Activated B cell treated with CpG ODN at 0.5 μM for 24 hours (primary cell): ENCODE data around the gene SIPA1L3. TPM values are rescaled to one million over a fixed set of nuclear protein-coding genes. Genes with fewer than 3 reads are reported as not detected.
"Not testable (repeated sequence)": the region's sequence is repeated elsewhere in the genome, so short reads cannot be mapped to it uniquely, and the experiment has no call there.

ENCODE experiments used
- ATAC-seq: fragments of 200-7000 bp; cut with Tn5 transposase; one replicate; pipeline ENCODE4 v1.10.0; 2021; ENCODE audit warnings: low read depth, mild to moderate bottlenecking, moderate library complexity
- CTCF ChIA-PET: fragments of 350-600 bp; sonication (Branson Sonifier 250); formaldehyde crosslinking; loops from one replicate; lab custom pipeline; 2021; ENCODE audit warnings: antibody characterized with exemption; lab: Charles Lee
- POLR2A ChIA-PET: fragments of 350-600 bp; sonication (Branson Sonifier 250); formaldehyde crosslinking; loops from one replicate; lab custom pipeline; 2021; ENCODE audit warnings: antibody characterized with exemption; lab: Charles Lee
- DNase-seq: peaks from one replicate; pipeline ENCODE4 v3.0.0; 2022
- H3K27ac Mint-ChIP-seq: one replicate; pipeline ENCODE4 v1.8.0; 2020; ENCODE audit warnings: mixed read lengths
- H3K27me3 Mint-ChIP-seq: one replicate; pipeline ENCODE4 v1.8.0; 2021; ENCODE audit warnings: mixed read lengths
- H3K36me3 Mint-ChIP-seq: one replicate; pipeline ENCODE4 v1.8.0; 2021; ENCODE audit warnings: low read depth, mixed read lengths
- H3K4me1 Mint-ChIP-seq: one replicate; pipeline ENCODE4 v1.8.0; 2021; ENCODE audit warnings: mixed read lengths
- H3K4me3 Mint-ChIP-seq: one replicate; pipeline ENCODE4 v1.8.0; 2020; ENCODE audit warnings: mild to moderate bottlenecking, mixed read lengths
- H3K9me3 Mint-ChIP-seq: one replicate; pipeline ENCODE4 v1.8.0; 2020; ENCODE audit warnings: mixed read lengths
- intact Hi-C: fragments of 100-400 bp; cut with micrococcal nuclease; formaldehyde crosslinking; loops from one replicate; pipeline ENCODE4 v1.15.1; 2024
- total RNA-seq: library from RNA; stranded (reverse); gene quantifications from 2 replicates; pipeline ENCODE4 v1.2.3, GENCODE V29; 2022
- TF ChIP-seq, protein P1 (sequence below): fragments of 200-600 bp; IDR thresholded peaks from one replicate; pipeline ENCODE4 v1.8.0; 2022; ENCODE audit warnings: antibody characterized with exemption, mild to moderate bottlenecking

Gene SIPA1L3
- total RNA-seq, 1 donor from 2014 or later: 145 TPM

DNA sequence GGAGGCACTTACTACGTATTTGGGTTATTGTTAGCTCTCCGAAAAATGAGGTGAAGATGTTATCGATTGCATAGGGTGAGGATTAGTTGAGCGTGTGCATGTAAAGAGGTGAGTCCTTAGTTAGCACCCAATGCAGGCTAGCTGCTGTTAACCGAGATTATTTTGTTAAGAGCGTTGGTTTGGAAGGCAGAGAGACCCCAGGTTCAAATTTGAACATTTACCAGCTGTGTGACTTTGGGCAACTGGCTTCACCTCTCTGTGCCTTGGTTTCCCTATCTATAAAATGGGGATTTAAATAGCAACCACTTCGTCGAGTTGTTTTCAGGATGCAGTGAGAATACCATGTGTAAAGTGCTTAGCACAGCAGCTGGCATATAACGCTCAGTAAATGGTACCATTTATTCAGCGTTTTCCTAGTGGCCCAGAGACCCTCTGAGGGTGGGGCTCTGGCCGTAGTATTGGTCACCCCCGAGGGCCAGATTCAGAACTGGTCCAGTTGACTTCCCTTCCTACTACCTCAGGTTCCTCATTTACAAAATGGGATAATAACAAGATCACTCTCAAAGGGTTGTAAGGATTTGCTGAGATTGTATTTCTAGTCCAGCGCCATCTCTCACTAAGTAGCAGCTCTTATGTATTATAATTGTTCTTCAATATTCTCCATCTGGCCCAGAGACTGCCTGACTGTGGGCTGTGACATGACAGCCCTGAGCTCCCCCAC is 887 bp downstream of the SIPA1L3 start:
- DNase-seq (no peak), ATAC-seq (no peak)
- POLR2A ChIA-PET: interaction anchor here (0.5 to 8.0 kb wide), 24 partner anchors 12 to 402 kb away, joined by 3 to 126 read pairs (median 8); partner anchors contain the start of genes PPP1R14A and ZNF573
- H3K36me3 Mint-ChIP-seq: peaks cover 25% of the 10 kb centered on the region
- H3K4me3 Mint-ChIP-seq: peak overlapping the region; percentile 86
- H3K27ac Mint-ChIP-seq: peak overlapping the region; percentile 88
- no peaks in the 10 kb centered on the region for H3K27me3 Mint-ChIP-seq
- peaks cover 64% of the 10 kb centered on the region for H3K4me1 Mint-ChIP-seq
- TF ChIP-seq, protein P1, sequence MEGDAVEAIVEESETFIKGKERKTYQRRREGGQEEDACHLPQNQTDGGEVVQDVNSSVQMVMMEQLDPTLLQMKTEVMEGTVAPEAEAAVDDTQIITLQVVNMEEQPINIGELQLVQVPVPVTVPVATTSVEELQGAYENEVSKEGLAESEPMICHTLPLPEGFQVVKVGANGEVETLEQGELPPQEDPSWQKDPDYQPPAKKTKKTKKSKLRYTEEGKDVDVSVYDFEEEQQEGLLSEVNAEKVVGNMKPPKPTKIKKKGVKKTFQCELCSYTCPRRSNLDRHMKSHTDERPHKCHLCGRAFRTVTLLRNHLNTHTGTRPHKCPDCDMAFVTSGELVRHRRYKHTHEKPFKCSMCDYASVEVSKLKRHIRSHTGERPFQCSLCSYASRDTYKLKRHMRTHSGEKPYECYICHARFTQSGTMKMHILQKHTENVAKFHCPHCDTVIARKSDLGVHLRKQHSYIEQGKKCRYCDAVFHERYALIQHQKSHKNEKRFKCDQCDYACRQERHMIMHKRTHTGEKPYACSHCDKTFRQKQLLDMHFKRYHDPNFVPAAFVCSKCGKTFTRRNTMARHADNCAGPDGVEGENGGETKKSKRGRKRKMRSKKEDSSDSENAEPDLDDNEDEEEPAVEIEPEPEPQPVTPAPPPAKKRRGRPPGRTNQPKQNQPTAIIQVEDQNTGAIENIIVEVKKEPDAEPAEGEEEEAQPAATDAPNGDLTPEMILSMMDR: no peak
- CTCF ChIA-PET: interaction anchor here (0.6 to 6.2 kb wide), 8 partner anchors 10 to 138 kb away, joined by 3 to 43 read pairs (median 6); no protein-coding TSS in a partner anchor
- H3K9me3 Mint-ChIP-seq: no peaks in the 10 kb centered on the region
- intact Hi-C loops: loop anchor here (1.0 to 10.0 kb wide), 9 partner anchors 20 to 1027 kb away; partner anchors contain the start of genes CATSPERG, KCNK6, MRPS12 and SARS2

DNA sequence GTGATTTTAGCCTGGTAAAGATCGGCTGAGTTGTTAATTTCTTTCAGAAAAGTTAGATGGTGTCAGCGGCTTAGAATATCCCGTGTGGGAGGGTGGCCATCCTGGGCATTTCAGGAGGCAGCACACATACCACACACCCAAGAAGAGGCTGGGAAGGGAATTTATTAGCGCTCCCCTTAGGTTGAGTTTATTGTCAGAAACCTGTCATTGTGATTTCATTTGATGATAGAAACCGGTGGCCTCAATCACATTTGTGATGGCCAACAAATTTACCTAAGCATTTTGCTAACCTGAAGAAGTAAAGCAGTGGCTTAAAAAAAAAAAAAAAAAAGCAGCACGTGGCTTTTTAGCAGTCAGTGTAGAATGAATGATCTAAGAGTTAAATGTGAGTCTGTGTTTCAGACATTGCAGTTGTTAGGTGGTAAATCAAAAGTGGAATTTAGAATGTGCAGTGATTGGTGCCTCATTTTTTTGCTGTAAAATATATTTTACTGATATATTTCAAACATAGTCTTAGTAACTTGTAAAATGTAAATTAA is 2.7 kb downstream of the SIPA1L3 start:
- Mint-ChIP-seq H3K4me1 (peaks cover 75% of the 10 kb centered on the region), H3K4me3 (peak overlapping the region; percentile 86), H3K9me3 (no peaks in the 10 kb centered on the region), H3K27me3 (no peaks in the 10 kb centered on the region), H3K36me3 (peaks cover 25% of the 10 kb centered on the region), H3K27ac (peak overlapping the region; percentile 88)
- intact Hi-C loops: loop anchor here (5.0 to 10.0 kb wide), 2 partner anchors 408 to 1025 kb away; partner anchors contain the start of genes KCNK6, MRPS12, SARS2 and YIF1B
- CTCF ChIA-PET: interaction anchor here (0.5 to 0.7 kb wide), 2 partner anchors 64 to 136 kb away, joined by 3 read pairs; no protein-coding TSS in a partner anchor
- DNase-seq (no peak), ATAC-seq (no peak)
- TF ChIP-seq, protein P1: no peak
- POLR2A ChIA-PET: interaction anchor here (0.6 to 8.0 kb wide), 8 partner anchors 10 to 137 kb away, joined by 4 to 126 read pairs (median 12); no protein-coding TSS in a partner anchor

DNA sequence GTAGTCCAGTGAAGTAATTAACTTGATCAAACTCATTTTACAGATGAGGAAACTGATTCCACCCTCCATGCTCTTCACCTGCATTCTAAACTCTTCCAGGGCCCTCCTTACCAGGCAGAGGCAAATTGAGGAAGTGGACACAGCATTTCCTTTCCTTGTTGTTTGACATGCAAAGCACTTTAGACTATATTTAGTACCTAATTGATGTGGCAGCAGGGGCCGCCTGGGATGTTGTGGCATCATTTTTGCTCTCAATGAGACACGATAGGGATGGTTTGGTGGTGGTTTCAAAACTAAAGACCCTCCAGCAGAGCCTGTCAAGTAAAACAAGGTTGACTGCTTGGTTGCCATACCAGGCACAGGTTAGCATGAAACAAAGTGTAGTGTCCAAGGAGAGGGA is 7.9 kb downstream of the SIPA1L3 start:
- peaks cover 35% of the 10 kb centered on the region for H3K36me3 Mint-ChIP-seq
- H3K9me3 Mint-ChIP-seq: no peaks in the 10 kb centered on the region
- ATAC-seq (peak; percentile 64), DNase-seq (peak; percentile 34)
- TF ChIP-seq, protein P1: no peak
- H3K27me3 Mint-ChIP-seq: no peaks in the 10 kb centered on the region
- CTCF ChIA-PET: interaction anchor here (1.2 kb wide), 1 partner anchor 12 kb away, joined by 3 read pairs; no protein-coding TSS in a partner anchor
- peaks cover 87% of the 10 kb centered on the region for H3K4me1 Mint-ChIP-seq
- POLR2A ChIA-PET: interaction anchor here (0.6 to 10.6 kb wide), 8 partner anchors 6 to 421 kb away, joined by 3 to 126 read pairs (median 6); partner anchors contain the start of genes SIPA1L3 and WDR87
- peak overlapping the region; percentile 83 for H3K27ac Mint-ChIP-seq
- peak overlapping the region; percentile 19 for H3K4me3 Mint-ChIP-seq
- intact Hi-C loops: loop anchor here (1.0 to 2.0 kb wide), 2 partner anchors 8 to 14 kb away; no protein-coding TSS in a partner anchor

DNA sequence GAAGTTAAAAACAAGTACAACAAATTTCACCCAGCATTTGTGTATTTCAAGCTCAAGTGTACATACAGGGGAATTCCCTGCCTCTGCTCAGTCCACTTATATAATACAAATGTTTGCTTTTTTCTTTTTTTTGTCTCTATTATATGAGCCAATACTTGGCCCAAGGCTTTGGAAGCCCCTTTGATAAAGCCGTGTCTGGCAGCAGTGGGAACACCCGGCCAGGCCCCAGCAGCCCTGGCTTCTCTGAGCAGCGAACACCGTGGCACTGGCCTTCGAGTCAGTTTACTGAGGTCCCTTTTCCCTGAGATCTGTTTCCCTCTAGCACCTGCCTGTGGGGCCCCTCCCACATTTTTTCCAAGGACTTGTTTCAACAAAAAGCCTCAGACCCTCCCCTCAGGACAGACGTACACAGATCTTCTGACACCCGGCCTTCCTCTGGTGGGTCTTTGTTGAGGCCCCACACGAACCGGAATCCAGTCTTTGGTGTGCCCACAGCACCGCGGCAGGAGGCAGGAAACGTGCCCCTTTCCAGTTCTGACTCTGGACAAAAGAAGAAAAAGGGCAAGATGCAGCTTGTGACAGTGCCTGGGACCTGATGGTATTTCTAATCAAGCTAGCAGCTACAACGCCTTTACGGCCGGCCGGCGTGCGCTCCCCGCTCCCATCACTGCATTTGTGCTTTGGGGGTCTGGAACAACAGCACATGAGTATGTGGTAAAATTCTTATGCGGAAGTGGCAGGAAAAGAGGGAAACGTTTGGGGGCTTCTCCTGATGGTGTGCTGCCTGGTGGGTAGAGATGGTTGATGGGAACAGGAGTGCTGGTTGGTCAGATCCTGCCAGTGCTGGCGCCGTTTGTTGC is 13.8 kb downstream of the SIPA1L3 start:
- TF ChIP-seq, protein P1: no peak
- H3K4me1 Mint-ChIP-seq: peaks cover 82% of the 10 kb centered on the region
- ATAC-seq (peak; percentile 20), DNase-seq (no peak)
- intact Hi-C loops: no loop called here
- no peaks in the 10 kb centered on the region for H3K9me3 Mint-ChIP-seq
- POLR2A ChIA-PET: interaction anchor here (0.6 to 10.6 kb wide), 12 partner anchors 8 to 454 kb away, joined by 4 to 126 read pairs (median 6); partner anchors contain the start of genes PSMD8, SIPA1L3 and WDR87
- peak overlapping the region; percentile 90 for H3K27ac Mint-ChIP-seq
- H3K27me3 Mint-ChIP-seq: no peaks in the 10 kb centered on the region
- H3K36me3 Mint-ChIP-seq: peaks cover 41% of the 10 kb centered on the region
- H3K4me3 Mint-ChIP-seq: peak overlapping the region; percentile 78
- CTCF ChIA-PET: interaction anchor here (1.0 to 1.4 kb wide), 2 partner anchors 10 to 11 kb away, joined by 3 read pairs; no protein-coding TSS in a partner anchor

DNA sequence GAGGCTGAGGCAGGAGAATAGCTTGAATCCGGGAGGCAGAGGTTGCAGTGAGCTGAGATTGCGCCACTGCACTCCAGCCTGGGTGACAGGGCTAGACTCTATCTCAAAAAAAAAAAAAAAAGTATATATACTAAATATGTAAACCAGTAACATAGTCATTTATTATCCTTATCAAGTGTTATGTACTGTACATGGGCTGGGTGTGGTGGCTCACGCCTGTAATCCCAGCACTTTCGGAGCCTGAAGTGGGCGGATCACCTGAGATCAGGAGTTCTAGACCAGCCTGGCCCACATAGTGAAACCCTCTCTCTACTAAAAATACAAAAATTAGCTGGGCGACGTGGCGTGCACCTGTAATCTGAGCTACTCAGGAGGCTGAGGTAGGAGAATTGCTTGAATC is 17.6 kb downstream of the SIPA1L3 start:
- intact Hi-C loops, DNase-seq, ATAC-seq, H3K27me3 Mint-ChIP-seq, H3K4me3 Mint-ChIP-seq, H3K9me3 Mint-ChIP-seq: not testable (repeated sequence)
- peak overlapping the region; percentile 90 for H3K27ac Mint-ChIP-seq
- CTCF ChIA-PET: interaction anchor here (1.0 to 2.2 kb wide), 4 partner anchors 8 to 121 kb away, joined by 3 to 8 read pairs (median 5); partner anchors contain the start of gene SIPA1L3
- POLR2A ChIA-PET: interaction anchor here (0.6 to 10.6 kb wide), 9 partner anchors 8 to 1417 kb away, joined by 3 to 126 read pairs (median 7); partner anchors contain the start of genes SIPA1L3 and WDR87
- H3K4me1 Mint-ChIP-seq: peaks cover 90% of the 10 kb centered on the region
- H3K36me3 Mint-ChIP-seq: peaks cover 29% of the 10 kb centered on the region
